ENCODE data around the gene OSGEP.
A peak's percentile ranks its signal among the peaks of the same experiment; 100 is the strongest.

The OSGEP gene

GRCh38 chr14:20428802-20429201 is 25.8 kb downstream of the OSGEP start:
- no peak for DNase-seq

- no peak for DNase-seq
These were observed 26.6 kb downstream of the OSGEP start for GRCh38 chr14:20428010-20428365.

- peak; percentile 28 for DNase-seq
These were observed 27.2 kb downstream of the OSGEP start for GRCh38 chr14:20427231-20428009.

GRCh38 chr14:20424851-20425250 is 29.8 kb downstream of the OSGEP start:
- DNase-seq, result no peak

GRCh38 chr14:20422886-20423285 is 31.7 kb downstream of the OSGEP start:
- DNase-seq, result no peak

- DNase-seq, result no peak
These were observed 33.3 kb downstream of the OSGEP start for GRCh38 chr14:20421267-20421666.

- no peak for DNase-seq
These were observed 35.2 kb downstream of the OSGEP start for GRCh38 chr14:20419419-20419818.

GRCh38 chr14:20418501-20418909 is 36.1 kb downstream of the OSGEP start:
- DNase-seq, result no peak

- DNase-seq, result no peak
These were observed 37.1 kb downstream of the OSGEP start for GRCh38 chr14:20417250-20418186.

GRCh38 chr14:20416223-20416622 is 38.4 kb downstream of the OSGEP start:
- no peak for DNase-seq

- DNase-seq, result no peak
These were observed 38.8 kb downstream of the OSGEP start for GRCh38 chr14:20415782-20416206.

- DNase-seq, result no peak
These were observed 40.9 kb downstream of the OSGEP start for GRCh38 chr14:20413744-20414082.

- peak; percentile 64 for DNase-seq
These were observed 41.5 kb downstream of the OSGEP start, which contains the start of gene TEP1 for GRCh38 chr14:20412876-20413743. TSS of gene TEP1 (minus strand) at chr14:20413501. CDS start at chr14:20408439, 5,062 bp downstream.

GRCh38 chr14:20412411-20412810 is 42.2 kb downstream of the OSGEP start:
- DNase-seq, result no peak

- no peak for DNase-seq
These were observed 45.4 kb downstream of the OSGEP start for GRCh38 chr14:20409226-20409625.

GRCh38 chr14:20403521-20403920 is 51.1 kb downstream of the OSGEP start:
- no peak for DNase-seq

GRCh38 chr14:20400965-20401593 is 53.5 kb downstream of the OSGEP start:
- no peak for DNase-seq

GRCh38 chr14:20400589-20400964 is 54.0 kb downstream of the OSGEP start:
- no peak for DNase-seq

GRCh38 chr14:20397511-20397910 is 57.1 kb downstream of the OSGEP start:
- no peak for DNase-seq
